ENCODE measurements around the gene TMC2.
"Not testable (repeated sequence)": the region's sequence is repeated elsewhere in the genome, so short reads cannot be mapped to it uniquely, and the experiment has no call there.

The TMC2 gene

DNA sequence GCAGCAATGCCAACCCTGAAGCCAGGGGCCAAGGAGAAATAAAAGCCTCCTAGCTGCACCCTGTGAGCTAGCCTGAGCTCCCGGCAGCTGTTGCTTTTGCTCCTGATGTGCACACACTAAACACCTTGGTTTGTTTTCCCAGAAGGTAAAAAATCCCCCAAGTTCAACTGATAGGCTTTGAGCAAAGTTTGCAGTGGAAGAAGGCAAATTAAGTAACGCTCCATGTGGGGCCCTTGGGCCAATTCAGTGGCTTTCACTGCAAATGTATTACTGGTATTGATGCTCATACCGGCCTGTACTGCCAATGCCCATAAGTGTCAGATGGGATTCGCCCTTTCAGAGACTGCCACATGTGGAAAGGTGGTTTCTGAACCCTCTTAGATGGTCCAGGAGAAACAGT, 137.1 kb downstream of the TMC2 start:
- no peak for DNase-seq

DNA sequence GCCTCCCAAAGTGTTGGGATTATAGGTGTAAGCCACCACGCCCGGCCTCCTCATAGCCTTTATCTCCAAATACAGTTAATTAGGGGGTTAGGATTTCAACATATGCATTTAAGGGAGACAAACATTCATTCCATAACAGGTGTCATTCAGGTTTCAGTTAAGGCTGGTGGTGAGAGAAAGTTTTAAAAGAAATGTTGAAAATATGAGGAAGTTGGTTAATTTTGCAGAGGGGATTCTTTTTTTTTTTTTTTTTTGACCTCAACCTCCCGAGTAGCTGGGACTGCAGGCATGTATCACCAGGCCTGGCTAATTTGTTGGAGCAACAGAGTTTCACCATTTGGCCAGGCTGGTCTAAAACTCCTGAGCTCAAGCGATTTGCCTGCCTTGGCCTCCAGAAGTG, 143.7 kb downstream of the TMC2 start:
- no peak for DNase-seq

DNA sequence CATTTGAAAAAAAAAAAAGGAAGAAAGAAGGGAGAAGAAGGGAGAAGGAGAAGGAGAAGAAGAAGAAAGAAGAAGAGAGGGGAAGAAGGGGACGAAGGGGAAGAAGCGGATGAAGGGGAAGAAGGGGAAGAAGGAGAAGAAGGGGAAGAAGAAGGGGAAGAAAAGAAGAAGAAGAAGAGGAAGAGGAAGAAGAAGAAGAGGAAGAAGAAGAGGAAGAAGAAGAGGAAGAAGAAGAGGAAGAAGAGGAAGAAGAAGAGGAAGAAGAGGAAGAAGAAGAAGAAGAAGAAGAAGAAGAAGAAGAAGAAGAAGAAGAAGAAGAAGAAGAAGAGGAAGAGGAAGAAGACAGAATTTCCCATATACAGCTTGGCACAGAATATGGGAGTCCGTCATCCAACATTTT, 145.7 kb downstream of the TMC2 start:
- not testable (repeated sequence) for DNase-seq

DNA sequence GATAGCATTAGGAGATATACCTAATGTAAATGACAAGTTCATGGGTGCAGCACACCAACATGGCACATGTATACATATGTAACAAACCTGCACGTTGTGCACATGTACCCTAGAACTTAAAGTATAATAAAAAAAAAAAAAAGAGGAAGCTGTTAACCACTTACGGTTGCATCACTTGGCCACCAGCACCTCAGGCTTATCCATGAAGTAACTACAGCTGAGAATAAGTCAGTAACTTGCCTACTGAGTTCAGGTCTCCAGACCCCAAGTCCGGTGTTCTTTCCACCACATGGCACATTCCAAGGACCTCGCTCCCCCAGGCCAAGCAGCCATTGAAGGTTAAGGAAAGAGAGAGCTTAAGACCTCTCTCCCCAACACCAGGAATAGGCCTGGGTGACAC, 148.4 kb downstream of the TMC2 start:
- not testable (repeated sequence) for DNase-seq

- DNase-seq: no peak
Observed at GRCh38 chr20:2687514-2687913, 151.1 kb downstream of the TMC2 start.

DNA sequence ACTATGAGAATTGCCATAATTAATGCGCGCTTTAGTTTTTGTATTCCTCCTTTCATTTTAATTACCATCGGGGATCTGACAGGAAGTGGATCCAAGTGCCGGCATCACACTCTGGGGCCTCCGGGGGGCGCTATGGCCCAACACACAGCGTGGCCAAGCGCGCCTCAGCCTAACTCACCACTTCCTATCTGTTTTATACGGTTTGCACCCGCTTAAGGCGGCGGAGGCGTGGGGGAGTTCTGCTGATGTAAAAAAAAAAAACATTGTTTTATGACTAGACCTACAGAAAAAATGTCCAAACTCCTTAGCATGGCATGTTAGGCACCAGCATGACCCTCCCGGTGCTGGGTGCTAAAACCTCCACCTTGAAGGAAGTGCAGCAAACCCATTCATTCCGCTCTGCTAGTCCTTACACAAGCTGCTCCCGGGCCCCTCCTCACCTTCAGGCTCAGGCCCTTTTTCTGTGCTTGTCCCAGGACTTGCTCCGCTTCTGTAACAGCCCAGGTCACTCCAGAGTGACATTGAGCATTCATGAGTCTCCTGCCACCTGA, 151.7 kb downstream of the TMC2 start:
- peak; percentile 41 for DNase-seq

- no peak for DNase-seq
Observed at GRCh38 chr20:2690213-2690612, 153.8 kb downstream of the TMC2 start.

GRCh38 chr20:2690718-2691117, 154.3 kb downstream of the TMC2 start:
- no peak for DNase-seq

DNA sequence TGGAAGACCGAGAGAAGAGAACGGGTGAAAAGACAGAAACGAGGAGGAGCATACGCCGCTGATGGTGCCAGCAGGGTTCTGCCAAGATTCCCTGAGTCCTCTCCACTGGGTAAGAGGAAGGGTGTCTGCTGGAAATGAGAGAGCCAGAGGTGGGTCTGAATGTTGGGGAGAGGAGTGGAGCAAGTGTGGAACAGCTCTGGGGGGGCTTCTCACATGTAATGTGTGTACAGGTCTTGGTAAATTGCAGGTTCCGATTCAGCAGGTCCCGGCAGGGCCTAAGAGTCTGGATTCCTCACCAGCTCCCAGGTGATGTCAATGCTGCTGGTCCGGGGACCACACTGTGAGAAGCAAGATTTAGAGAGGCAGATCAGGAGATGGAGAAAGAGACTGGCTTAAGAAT, 154.8 kb downstream of the TMC2 start:
- no peak for DNase-seq
